ENCODE data around the gene COQ9.

The COQ9 gene

DNA sequence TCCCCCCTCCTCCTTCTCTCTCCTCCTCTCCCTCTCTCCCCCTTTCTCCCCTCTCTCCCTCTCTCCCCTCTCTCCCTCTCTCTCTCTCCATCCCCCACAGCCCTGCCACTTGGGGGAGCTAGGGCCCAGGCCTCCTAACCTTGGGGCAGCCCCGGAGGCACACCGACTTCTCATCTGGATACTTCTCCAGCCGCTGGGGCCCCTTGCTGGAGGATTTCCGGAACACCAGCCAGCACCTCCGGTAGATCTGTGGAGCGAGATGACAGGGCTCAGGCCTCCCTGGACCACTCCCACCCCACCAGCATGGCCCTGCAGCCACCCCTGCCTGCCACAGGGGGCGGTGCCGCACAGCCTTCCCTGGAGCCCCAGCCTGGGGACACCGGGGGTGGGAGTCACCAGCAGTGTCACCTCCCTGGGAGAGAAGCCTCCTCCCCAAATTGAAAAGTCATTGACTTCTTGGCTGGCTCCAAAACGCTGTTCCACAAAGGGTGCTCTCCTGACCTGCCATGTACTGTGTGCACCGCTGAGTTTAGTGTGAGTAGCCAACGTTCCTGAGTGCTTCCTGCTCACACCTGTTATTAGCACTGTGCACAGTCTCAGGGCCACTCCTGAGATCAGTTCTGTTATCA lies 28.5 kb downstream of the COQ9 start:
- Histone ChIP-seq H3K9me3 (ENCODE audit: low read length) (no peaks in the 10 kb centered on the region), H3K4me1 (ENCODE audit: insufficient read depth, low read length) (peaks cover 13% of the 10 kb centered on the region), H3K27me3 (ENCODE audit: control insufficient read depth in 1 of 2, insufficient read depth in 2 of 2, low read length in 2 of 2) (no peaks in the 10 kb centered on the region), H3K27ac (ENCODE audit: low read depth, low read length) (no peak overlapping the region), H3K36me3 (ENCODE audit: insufficient read depth, low read length) (peaks cover 39% of the 10 kb centered on the region), H3K4me3 (ENCODE audit: low read depth in 1 of 2, low read length in 2 of 2) (peak overlapping the region in 1 of 2 donors; percentile 13), H3K9ac (ENCODE audit: low read length) (no peak overlapping the region)

DNA sequence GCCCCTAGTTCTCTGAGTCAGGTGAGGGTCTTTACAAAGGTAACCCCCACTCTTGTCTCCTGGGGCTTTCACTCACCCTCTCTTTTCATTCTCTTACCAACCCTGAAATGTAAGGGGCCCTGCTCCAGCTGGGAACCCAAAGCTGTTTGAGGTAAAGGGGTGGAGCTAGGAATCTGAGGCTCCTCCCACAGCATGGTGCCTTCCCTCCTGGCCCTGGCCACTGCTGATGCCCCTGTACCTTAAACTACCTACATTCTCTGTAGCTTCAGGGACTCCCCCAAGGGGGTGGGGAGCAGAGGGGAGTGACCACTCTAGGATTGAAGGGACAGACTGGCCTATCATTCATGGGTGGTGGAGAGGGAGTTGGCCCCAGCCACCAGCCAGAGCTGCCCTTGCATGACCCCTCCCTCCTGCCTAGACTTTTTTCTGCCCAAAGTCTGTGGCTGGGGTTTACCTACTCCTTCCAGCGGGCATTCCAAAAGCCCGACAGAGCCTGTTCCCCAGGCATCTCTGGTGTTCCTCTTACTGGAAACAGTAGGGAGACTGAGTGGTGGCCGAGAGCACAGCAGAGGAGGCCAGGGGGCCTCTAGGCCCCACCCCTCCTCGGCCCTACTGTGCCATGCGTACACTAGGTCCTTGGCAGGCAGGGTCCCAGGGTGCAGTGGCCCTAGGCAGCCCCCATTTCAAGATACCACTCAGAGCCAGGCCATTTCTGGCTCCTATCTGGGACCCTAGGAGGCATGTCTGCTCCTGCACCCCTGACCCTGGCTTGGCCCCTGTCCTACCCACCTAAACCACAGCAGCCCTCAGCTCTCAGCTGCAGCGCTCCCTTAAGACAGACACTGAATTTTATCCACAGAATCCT lies 29.5 kb downstream of the COQ9 start:
- Histone ChIP-seq H3K9me3 (ENCODE audit: low read length) (no peaks in the 10 kb centered on the region), H3K9ac (ENCODE audit: low read length) (no peak overlapping the region), H3K36me3 (ENCODE audit: insufficient read depth, low read length) (peaks cover 32% of the 10 kb centered on the region), H3K4me3 (ENCODE audit: low read depth in 1 of 2, low read length in 2 of 2) (no peak overlapping the region), H3K27ac (ENCODE audit: low read depth, low read length) (no peak overlapping the region), H3K27me3 (ENCODE audit: control insufficient read depth in 1 of 2, insufficient read depth in 2 of 2, low read length in 2 of 2) (no peaks in the 10 kb centered on the region), H3K4me1 (ENCODE audit: insufficient read depth, low read length) (peaks cover 10% of the 10 kb centered on the region)

DNA sequence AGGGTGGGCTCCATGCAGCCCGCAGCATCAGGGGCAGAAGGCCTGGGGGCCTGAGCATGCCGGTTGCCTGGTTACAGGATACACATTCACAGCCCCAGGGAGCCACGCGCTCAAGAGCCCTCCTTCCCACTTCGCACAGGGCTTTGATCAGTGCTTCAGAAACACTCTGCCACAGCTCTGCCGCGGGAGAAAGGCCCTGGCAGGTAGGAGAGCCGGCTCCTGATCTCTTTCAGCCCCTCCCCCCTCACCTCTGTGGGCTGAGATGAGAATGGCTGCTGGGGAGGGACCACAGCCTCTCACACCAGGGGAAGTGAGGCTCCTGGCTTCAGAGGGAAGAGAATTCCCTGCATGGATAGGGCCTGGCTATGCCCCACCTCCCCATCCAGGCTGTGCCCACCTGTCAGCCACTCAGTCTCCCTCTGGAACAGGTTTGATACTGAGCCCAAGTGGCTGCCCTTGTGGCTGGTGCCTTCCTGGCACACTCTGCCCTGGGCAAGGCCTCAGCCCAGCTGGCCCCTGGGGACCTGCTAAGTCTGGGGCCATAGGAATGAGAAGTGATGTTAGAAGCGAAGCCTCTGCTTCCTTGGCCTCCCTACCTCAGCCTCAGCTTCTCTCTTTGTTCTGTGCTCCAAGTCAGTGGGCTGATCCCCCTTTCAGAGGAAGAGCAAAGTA lies 30.4 kb downstream of the COQ9 start:
- Histone ChIP-seq H3K27ac (ENCODE audit: low read depth, low read length) (no peak overlapping the region), H3K9ac (ENCODE audit: low read length) (no peak overlapping the region), H3K4me1 (ENCODE audit: insufficient read depth, low read length) (peaks cover 10% of the 10 kb centered on the region), H3K4me3 (ENCODE audit: low read depth in 1 of 2, low read length in 2 of 2) (no peak overlapping the region), H3K9me3 (ENCODE audit: low read length) (no peaks in the 10 kb centered on the region), H3K36me3 (ENCODE audit: insufficient read depth, low read length) (peaks cover 23% of the 10 kb centered on the region), H3K27me3 (ENCODE audit: control insufficient read depth in 1 of 2, insufficient read depth in 2 of 2, low read length in 2 of 2) (no peaks in the 10 kb centered on the region)

DNA sequence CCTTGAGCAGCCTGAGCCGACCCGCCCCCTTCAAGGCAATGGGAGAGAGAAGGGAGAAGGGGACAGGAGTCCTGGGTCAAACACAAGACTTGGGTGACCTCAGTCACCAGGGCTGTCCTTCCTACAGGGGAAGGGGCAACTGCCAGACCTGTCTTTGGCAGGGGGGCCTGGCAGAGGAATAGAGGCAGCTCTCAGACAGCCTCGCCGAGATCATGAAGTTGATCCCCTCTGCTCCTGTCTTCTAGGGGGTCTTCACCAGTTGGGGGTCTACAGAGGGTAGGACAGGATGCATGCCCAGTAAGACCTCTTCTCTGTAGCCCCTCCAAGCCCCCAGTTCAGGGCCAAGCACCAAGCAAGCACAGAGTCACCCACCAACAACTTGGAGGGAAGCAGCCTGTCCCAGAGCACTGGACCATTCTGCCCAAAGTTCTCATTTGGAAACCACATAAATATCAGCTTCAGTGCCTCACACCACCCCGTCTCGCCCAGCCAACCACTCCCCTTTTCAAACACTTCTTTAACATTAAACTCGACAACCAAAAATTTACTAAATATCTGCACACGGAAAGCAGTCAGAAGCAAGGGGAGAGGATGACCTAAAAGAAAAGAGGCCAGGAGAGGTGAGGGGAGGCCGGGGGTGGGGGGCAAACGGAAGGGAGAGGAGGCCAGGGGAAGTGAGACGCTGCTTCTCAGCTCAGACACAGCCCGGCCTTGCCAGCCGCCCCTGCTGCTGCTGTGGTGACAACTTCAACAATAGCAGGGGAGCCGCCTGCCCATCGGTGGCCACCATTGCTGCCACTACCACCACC lies 31.3 kb downstream of the COQ9 start:
- Histone ChIP-seq H3K9me3 (ENCODE audit: low read length) (no peaks in the 10 kb centered on the region), H3K27ac (ENCODE audit: low read depth, low read length) (peak overlapping the region; percentile 44), H3K4me3 (ENCODE audit: low read depth in 1 of 2, low read length in 2 of 2) (peak overlapping the region in 1 of 2 donors; percentile 28), H3K36me3 (ENCODE audit: insufficient read depth, low read length) (peaks cover 16% of the 10 kb centered on the region), H3K4me1 (ENCODE audit: insufficient read depth, low read length) (peaks cover 10% of the 10 kb centered on the region), H3K9ac (ENCODE audit: low read length) (no peak overlapping the region), H3K27me3 (ENCODE audit: control insufficient read depth in 1 of 2, insufficient read depth in 2 of 2, low read length in 2 of 2) (no peaks in the 10 kb centered on the region)

DNA sequence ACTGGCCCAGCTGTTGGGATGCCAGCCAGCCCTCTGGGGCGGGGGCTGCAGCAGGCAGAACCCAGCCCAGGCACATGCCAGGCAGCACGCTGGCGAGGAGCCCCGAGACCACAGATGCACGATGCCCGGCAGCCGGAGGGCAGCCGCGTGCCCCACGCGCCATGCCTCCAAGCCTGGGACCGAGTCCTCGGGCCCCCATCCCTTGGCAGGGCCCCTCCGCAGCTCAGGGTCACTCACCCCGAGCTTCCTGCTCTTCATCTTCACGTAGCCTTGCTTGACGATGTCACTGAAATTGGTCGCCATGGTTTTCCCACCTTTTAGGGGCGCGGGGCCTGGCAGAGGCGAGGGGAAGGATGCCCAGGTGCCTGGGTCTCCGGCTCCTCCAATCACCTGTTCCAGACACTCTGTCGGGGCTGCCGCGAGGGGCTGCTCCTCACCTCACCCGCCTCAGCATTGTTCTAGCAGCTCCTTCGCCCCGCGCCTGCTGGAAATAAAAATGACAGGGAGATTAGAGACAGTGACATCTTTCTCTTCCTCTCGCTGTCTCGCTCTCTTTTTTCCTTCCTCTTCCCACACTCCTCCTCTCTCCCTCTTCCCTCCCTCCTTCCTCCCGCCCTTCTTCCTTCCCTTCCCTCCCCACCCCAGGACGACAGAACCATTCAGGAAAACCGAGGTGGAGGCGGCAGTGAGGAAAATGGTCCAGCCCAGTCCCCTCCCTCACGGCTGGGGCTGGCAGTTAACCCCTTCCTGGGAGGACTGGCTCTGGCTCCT lies 32.1 kb downstream of the COQ9 start:
- H3K27ac ChIP-seq (ENCODE audit: low read depth, low read length): peak overlapping the region; percentile 44
- H3K27me3 ChIP-seq (ENCODE audit: control insufficient read depth in 1 of 2, insufficient read depth in 2 of 2, low read length in 2 of 2): no peaks in the 10 kb centered on the region
- H3K36me3 ChIP-seq (ENCODE audit: insufficient read depth, low read length): peaks cover 9% of the 10 kb centered on the region
- no peaks in the 10 kb centered on the region for H3K9me3 ChIP-seq (ENCODE audit: low read length)
- H3K4me1 ChIP-seq (ENCODE audit: insufficient read depth, low read length): peaks cover 10% of the 10 kb centered on the region
- no peak overlapping the region for H3K9ac ChIP-seq (ENCODE audit: low read length)
- peak overlapping the region in 1 of 2 donors; percentile 28 for H3K4me3 ChIP-seq (ENCODE audit: low read depth in 1 of 2, low read length in 2 of 2)

DNA sequence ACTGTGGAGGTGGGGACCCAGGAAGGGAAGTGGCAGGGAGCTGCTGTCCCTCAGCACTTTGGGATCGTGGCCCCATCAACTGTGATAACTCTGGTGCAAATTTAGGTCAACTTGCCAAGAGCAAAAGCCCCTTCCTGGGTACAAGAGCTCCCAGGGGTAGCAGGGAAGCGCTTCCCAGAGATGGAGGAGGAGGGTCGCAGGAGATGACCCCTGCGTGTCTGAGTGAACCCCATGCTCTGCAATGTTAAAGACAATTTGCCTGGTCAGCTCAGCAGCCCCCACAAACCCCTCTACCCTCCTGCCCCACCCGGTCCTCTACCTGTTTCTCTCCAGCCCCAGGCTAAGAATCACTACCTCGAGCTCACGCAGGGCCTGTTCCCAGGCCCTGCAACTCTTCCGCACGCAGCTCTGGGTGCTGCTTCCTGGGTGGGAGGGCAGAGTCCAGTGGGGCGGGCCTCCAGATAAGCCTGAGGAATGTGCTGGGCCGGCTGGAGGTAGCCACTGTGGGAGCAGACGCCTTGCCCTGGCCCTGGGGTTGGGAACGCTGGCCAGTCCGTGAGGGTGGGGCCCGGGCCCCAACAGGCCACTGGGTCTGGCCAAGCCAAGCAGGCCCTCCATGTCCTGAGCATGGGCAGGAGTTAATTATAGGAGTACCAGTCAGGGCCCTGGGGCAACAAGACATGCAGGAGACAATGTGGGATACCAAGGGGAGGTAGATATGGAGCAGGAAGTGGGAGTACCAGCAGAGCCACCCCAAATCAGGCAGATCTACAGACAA lies 32.9 kb downstream of the COQ9 start:
- peak overlapping the region in 1 of 2 donors; percentile 28 for H3K4me3 ChIP-seq (ENCODE audit: low read depth in 1 of 2, low read length in 2 of 2)
- peaks cover 1% of the 10 kb centered on the region for H3K36me3 ChIP-seq (ENCODE audit: insufficient read depth, low read length)
- no peaks in the 10 kb centered on the region for H3K27me3 ChIP-seq (ENCODE audit: control insufficient read depth in 1 of 2, insufficient read depth in 2 of 2, low read length in 2 of 2)
- no peak overlapping the region for H3K9ac ChIP-seq (ENCODE audit: low read length)
- H3K27ac ChIP-seq (ENCODE audit: low read depth, low read length): no peak overlapping the region
- H3K9me3 ChIP-seq (ENCODE audit: low read length): no peaks in the 10 kb centered on the region
- H3K4me1 ChIP-seq (ENCODE audit: insufficient read depth, low read length): peaks cover 11% of the 10 kb centered on the region

DNA sequence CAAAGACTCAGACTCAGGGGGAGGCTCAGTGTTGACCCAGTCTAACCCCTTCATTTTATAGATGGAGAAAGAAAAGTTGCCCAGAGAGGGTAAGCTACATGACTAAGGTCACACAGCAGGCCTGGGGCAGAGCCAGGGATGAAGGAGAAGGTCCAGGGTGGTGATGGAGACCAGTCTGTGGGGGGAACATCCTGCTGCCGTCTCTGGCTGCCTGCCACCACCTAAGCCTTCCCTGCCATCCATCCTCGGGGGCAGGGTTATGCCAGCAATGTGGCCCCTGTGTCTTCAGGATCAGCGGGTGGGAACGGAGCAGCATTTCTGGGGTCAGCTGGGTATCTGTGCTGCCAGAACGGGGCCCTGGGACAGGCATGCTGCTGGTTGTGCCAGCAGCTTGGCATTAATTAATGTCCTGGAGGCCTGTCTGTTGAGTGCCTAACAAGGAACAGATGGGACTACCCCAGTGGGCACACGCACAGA lies 33.5 kb downstream of the COQ9 start:
- no peak overlapping the region for H3K27ac ChIP-seq (ENCODE audit: low read depth, low read length)
- no peak overlapping the region for H3K9ac ChIP-seq (ENCODE audit: low read length)
- H3K4me3 ChIP-seq (ENCODE audit: low read depth in 1 of 2, low read length in 2 of 2): no peak overlapping the region
- no peaks in the 10 kb centered on the region for H3K36me3 ChIP-seq (ENCODE audit: insufficient read depth, low read length)
- no peaks in the 10 kb centered on the region for H3K9me3 ChIP-seq (ENCODE audit: low read length)
- H3K4me1 ChIP-seq (ENCODE audit: insufficient read depth, low read length): peaks cover 17% of the 10 kb centered on the region
- no peaks in the 10 kb centered on the region for H3K27me3 ChIP-seq (ENCODE audit: control insufficient read depth in 1 of 2, insufficient read depth in 2 of 2, low read length in 2 of 2)

DNA sequence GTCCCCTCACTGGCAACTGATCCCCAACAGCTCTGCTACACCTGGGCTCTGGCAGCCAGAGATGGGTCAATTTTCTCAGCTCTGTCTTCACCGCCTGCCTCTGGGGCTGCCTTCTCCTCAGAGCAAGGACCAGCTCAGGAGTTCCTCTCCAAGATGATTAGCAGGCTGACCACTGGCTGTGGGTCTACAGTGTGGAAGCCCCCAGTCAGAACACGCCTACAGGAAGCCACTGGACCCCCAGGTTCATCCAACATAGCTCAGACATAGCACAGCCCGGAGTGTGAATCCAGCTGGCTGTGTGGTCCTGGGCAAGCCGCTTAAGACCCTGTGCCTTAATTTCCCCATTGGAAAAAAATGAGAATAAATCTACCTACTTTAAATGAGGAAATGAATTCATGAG lies 34.1 kb downstream of the COQ9 start:
- Histone ChIP-seq H3K9ac (ENCODE audit: low read length) (no peak overlapping the region), H3K36me3 (ENCODE audit: insufficient read depth, low read length) (no peaks in the 10 kb centered on the region), H3K4me3 (ENCODE audit: low read depth in 1 of 2, low read length in 2 of 2) (no peak overlapping the region), H3K9me3 (ENCODE audit: low read length) (no peaks in the 10 kb centered on the region), H3K27me3 (ENCODE audit: control insufficient read depth in 1 of 2, insufficient read depth in 2 of 2, low read length in 2 of 2) (no peaks in the 10 kb centered on the region), H3K4me1 (ENCODE audit: insufficient read depth, low read length) (peaks cover 15% of the 10 kb centered on the region), H3K27ac (ENCODE audit: low read depth, low read length) (no peak overlapping the region)

DNA sequence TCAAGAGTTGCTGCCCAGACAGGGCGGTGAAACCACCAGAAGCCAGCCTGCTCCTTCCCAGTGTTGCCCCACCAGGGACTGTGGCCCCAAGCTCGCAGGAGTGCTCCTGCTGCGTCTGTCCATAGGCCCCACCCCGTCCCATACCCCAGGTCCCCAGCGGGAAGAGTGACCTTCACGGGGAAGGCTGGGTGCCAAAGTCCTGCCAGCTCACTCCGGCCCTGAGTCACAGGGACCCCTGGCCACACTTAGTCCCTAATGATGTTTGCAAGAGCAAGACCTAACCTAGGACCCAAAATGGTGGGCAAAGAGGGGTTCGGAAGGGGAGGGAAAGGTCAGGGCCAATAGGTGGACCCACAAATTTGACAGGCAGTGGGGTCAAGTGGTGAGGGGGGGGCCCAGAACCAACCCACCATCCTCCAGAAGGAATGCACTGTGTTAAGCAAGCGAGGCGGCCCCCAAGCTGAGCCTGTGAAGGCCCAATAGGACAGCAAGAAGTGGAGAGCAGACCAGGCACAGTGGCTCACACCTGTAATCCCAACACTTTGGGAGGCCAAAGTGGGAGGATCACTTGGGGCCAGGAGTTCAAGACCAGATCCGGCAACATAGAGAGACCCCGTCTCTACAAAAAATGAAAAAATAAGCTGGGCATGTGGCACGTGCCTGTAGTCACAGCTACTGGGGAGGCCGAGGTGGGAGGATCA lies 35.7 kb downstream of the COQ9 start:
- H3K4me1 ChIP-seq (ENCODE audit: insufficient read depth, low read length): peaks cover 23% of the 10 kb centered on the region
- H3K36me3 ChIP-seq (ENCODE audit: insufficient read depth, low read length): no peaks in the 10 kb centered on the region
- no peak overlapping the region for H3K4me3 ChIP-seq (ENCODE audit: low read depth in 1 of 2, low read length in 2 of 2)
- H3K9me3 ChIP-seq (ENCODE audit: low read length): no peaks in the 10 kb centered on the region
- no peak overlapping the region for H3K27ac ChIP-seq (ENCODE audit: low read depth, low read length)
- no peak overlapping the region for H3K9ac ChIP-seq (ENCODE audit: low read length)
- no peaks in the 10 kb centered on the region for H3K27me3 ChIP-seq (ENCODE audit: control insufficient read depth in 1 of 2, insufficient read depth in 2 of 2, low read length in 2 of 2)
